SK-N-SH (cell line): ENCODE results near the gene RAB19.

Source experiments
- CTCF ChIP-seq: fragments of 200-600 bp; sonication (generic); IDR thresholded peaks from 2 replicates; pipeline ENCODE4 v1.6.1; 2017; ENCODE audit warnings: antibody characterized with exemption, mild to moderate bottlenecking, moderate library complexity
- EZH2phosphoT487 ChIP-seq: fragments of 200-600 bp; sonication (generic); IDR thresholded peaks from 2 replicates; pipeline ENCODE4 v1.6.1; 2017; ENCODE audit warnings: low read depth, mixed run types, mild to moderate bottlenecking, antibody characterized with exemption, moderate library complexity, borderline replicate concordance
- TEAD4 ChIP-seq: IDR thresholded peaks from 2 replicates; pipeline ENCODE4 v1.4.0; 2012; ENCODE audit warnings: mild to moderate bottlenecking, borderline replicate concordance; ENCODE audit not compliant: insufficient read depth

- TF ChIP-seq EZH2phosphoT487 (no peak), TEAD4 (no peak), CTCF (no peak)
Observed at GRCh38 chr7:140391634-140392033, 12.2 kb upstream of the RAB19 start.
